Measurements from ENCODE around the gene PPP2R2C. TPM values are rescaled to one million over a fixed set of nuclear protein-coding genes. Genes with fewer than 3 reads are reported as not detected.
A peak's percentile ranks its signal among the peaks of the same experiment; 100 is the strongest.

Gene PPP2R2C
- total RNA-seq, 1 donor from 2014 or later: 46.9 TPM

- DNase-seq (ENCODE audit: low spot score in 2 of 2) (no peak), FAIRE-seq (no peak)
These were observed 22.2 kb upstream of the PPP2R2C start for GRCh38 chr4:6494431-6495295.

GRCh38 chr4:6493658-6494304, 21.4 kb upstream of the PPP2R2C start:
- FAIRE-seq: no peak
- no peak for DNase-seq (ENCODE audit: low spot score in 2 of 2)

GRCh38 chr4:6492861-6493657, 20.6 kb upstream of the PPP2R2C start:
- DNase-seq (ENCODE audit: low spot score in 2 of 2): no peak
- no peak for FAIRE-seq

GRCh38 chr4:6492027-6492590, 19.7 kb upstream of the PPP2R2C start:
- DNase-seq (ENCODE audit: low spot score in 2 of 2): no peak
- FAIRE-seq: no peak

GRCh38 chr4:6491235-6491634, 18.8 kb upstream of the PPP2R2C start:
- DNase-seq (ENCODE audit: low spot score in 2 of 2): no peak
- FAIRE-seq: no peak

- FAIRE-seq (no peak), DNase-seq (ENCODE audit: low spot score in 2 of 2) (no peak)
These were observed 17.5 kb upstream of the PPP2R2C start for GRCh38 chr4:6489927-6490326.

GRCh38 chr4:6487466-6487865, 15.1 kb upstream of the PPP2R2C start:
- no peak for DNase-seq (ENCODE audit: low spot score in 2 of 2)
- no peak for FAIRE-seq

GRCh38 chr4:6480534-6481088, 8.2 kb upstream of the PPP2R2C start:
- no peak for FAIRE-seq

GRCh38 chr4:6478546-6479220, 6.3 kb upstream of the PPP2R2C start:
- DNase-seq (ENCODE audit: low spot score in 2 of 2) (no peak), FAIRE-seq (no peak)

More at GRCh38 chr4:6480534-6481088, 8.2 kb upstream of the PPP2R2C start:
- no peak for DNase-seq (ENCODE audit: low spot score in 2 of 2)

- DNase-seq (ENCODE audit: low spot score in 2 of 2): no peak
- FAIRE-seq: no peak
These were observed 4.5 kb upstream of the PPP2R2C start for GRCh38 chr4:6476893-6477292.

- no peak for FAIRE-seq
- DNase-seq (ENCODE audit: low spot score in 2 of 2): no peak
These were observed 3.1 kb upstream of the PPP2R2C start for GRCh38 chr4:6475492-6476020.

GRCh38 chr4:6474705-6475457, 2.5 kb upstream of the PPP2R2C start:
- no peak for DNase-seq (ENCODE audit: low spot score in 2 of 2)
- FAIRE-seq: no peak

- DNase-seq (ENCODE audit: low spot score in 2 of 2) (no peak), FAIRE-seq (no peak)
These were observed 1.7 kb upstream of the PPP2R2C start for GRCh38 chr4:6474053-6474568.

GRCh38 chr4:6473264-6474052, 1.0 kb upstream of the PPP2R2C start:
- no peak for FAIRE-seq
- DNase-seq (ENCODE audit: low spot score in 2 of 2): no peak

- FAIRE-seq: no peak
- peak in 1 of 2 donors; percentile 56 for DNase-seq (ENCODE audit: low spot score in 2 of 2)
These were observed 417 bp downstream of the PPP2R2C start for GRCh38 chr4:6472008-6472386.

GRCh38 chr4:6471307-6472007, 957 bp downstream of the PPP2R2C start:
- no peak for FAIRE-seq
- DNase-seq (ENCODE audit: low spot score in 2 of 2): peak in 1 of 2 donors; percentile 70
